ENCODE results near the gene CDK14. TPM values are rescaled to one million over a fixed set of nuclear protein-coding genes. Genes with fewer than 3 reads are reported as not detected.

The CDK14 gene
- total and polyA plus RNA-seq, 11 donors = 2.9 to 37.7 (median 21.3) TPM

GRCh38 chr7:91228927-91229558 is 632.9 kb downstream of the CDK14 start:
- TF ChIP-seq CTCF (IDR thresholded peaks at IDR 0.05) (no peak), POLR2A (IDR thresholded peaks at IDR 0.05) (no peak)
- Histone ChIP-seq H3K27me3 (no peaks in the 10 kb centered on the region), H3K27ac (no peak overlapping the region), H3K9me3 (peaks cover 0 to 8% (median 0%) of the 10 kb centered on the region in 12 donors), H3K4me3 (no peak overlapping the region), H3K36me3 (no peaks in the 10 kb centered on the region), H3K4me1 (no peaks in the 10 kb centered on the region)
- ATAC-seq (no peak), DNase-seq (no peak)
- 88 to 93% (median 91%) methylated on average over 2 of the region's 2 CpGs for WGBS, 4 donors
- intact Hi-C loops (cut with DNase I) = no loop called here

DNA sequence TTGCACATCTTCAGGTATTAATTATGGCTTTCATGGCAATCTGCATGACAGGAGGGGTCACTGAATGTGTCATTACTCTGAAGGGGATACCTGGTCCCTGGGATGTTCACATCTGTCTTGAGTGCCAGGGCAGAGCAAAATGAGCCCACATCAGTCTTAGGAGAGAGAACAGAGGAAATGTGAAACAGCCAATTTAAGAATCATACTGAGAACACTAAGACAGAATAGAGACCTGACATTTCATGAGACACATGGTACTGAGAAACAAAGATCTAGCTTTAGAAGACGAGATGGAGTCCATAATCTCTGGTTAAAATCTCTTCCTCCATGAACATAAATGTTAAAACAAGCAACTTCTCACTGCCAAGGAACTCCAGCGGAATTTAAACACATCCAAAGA is 634.0 kb downstream of the CDK14 start:
- Histone ChIP-seq H3K27me3 (no peaks in the 10 kb centered on the region), H3K36me3 (no peaks in the 10 kb centered on the region), H3K9me3 (peaks cover 0 to 8% (median 0%) of the 10 kb centered on the region in 12 donors), H3K4me3 (no peak overlapping the region), H3K27ac (no peak overlapping the region), H3K4me1 (no peaks in the 10 kb centered on the region)
- TF ChIP-seq CTCF (IDR thresholded peaks at IDR 0.05) = no peak
- TF ChIP-seq POLR2A (IDR thresholded peaks at IDR 0.05) = no peak
- 90 to 96% (median 94%) methylated on average over 2 of the region's 2 CpGs for WGBS, 4 donors
- DNase-seq (no peak), ATAC-seq (no peak)
- intact Hi-C loops (cut with DNase I) = no loop called here

GRCh38 chr7:91230503-91230902 is 634.4 kb downstream of the CDK14 start:
- no peak for ATAC-seq
- 72 to 91% (median 80%) methylated on average over 3 of the region's 3 CpGs for WGBS, 4 donors
- H3K4me1 ChIP-seq = no peaks in the 10 kb centered on the region

DNA sequence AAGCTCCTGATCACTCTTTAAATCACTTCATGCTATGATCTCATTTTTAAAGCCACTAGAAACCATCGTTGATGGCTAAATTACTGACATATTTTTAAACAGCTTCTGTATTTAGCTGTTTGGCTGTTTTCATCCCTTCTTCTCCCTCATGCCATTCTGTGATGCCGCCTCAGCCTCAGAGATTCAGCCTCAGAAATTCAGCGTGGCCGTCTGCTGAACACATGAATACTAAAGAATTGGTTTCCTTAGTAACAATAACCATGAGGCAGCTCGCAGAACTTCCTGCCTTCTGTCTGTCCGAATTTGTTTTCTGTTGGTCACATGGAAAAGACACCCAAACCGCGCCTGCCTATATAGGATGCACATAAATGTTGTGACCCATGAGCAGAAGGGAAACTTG is 637.1 kb downstream of the CDK14 start:
- Histone ChIP-seq H3K27me3 (no peaks in the 10 kb centered on the region), H3K4me3 (no peak overlapping the region), H3K36me3 (no peaks in the 10 kb centered on the region), H3K27ac (no peak overlapping the region), H3K9me3 (no peaks in the 10 kb centered on the region), H3K4me1 (no peaks in the 10 kb centered on the region)
- intact Hi-C loops (cut with DNase I) = no loop called here
- TF ChIP-seq CTCF (IDR thresholded peaks at IDR 0.05) (no peak), POLR2A (IDR thresholded peaks at IDR 0.05) (no peak)
- DNase-seq (no peak), ATAC-seq (no peak)
- WGBS, 4 donors = 58 to 72% (median 69%) methylated on average over 8 of the region's 8 CpGs

More at GRCh38 chr7:91230503-91230902, 634.4 kb downstream of the CDK14 start:
- Histone ChIP-seq H3K36me3 (no peaks in the 10 kb centered on the region), H3K27ac (no peak overlapping the region), H3K4me3 (no peak overlapping the region), H3K9me3 (peaks cover 0 to 8% (median 0%) of the 10 kb centered on the region in 12 donors), H3K27me3 (no peaks in the 10 kb centered on the region)
- no peak for DNase-seq
- TF ChIP-seq CTCF (IDR thresholded peaks at IDR 0.05) (no peak), POLR2A (IDR thresholded peaks at IDR 0.05) (no peak)
- intact Hi-C loops (cut with DNase I) = no loop called here

All from heart left ventricle (tissue), 16 donors.